Fibroblast of skin of right quadriceps (primary cell): ENCODE results near the gene AMBP.
A peak's percentile ranks its signal among the peaks of the same experiment; 100 is the strongest.

ENCODE experiments used
- DNase-seq: peaks from one replicate; pipeline ENCODE4 v3.0.0-alpha.2; 2013

Gene AMBP

DNA sequence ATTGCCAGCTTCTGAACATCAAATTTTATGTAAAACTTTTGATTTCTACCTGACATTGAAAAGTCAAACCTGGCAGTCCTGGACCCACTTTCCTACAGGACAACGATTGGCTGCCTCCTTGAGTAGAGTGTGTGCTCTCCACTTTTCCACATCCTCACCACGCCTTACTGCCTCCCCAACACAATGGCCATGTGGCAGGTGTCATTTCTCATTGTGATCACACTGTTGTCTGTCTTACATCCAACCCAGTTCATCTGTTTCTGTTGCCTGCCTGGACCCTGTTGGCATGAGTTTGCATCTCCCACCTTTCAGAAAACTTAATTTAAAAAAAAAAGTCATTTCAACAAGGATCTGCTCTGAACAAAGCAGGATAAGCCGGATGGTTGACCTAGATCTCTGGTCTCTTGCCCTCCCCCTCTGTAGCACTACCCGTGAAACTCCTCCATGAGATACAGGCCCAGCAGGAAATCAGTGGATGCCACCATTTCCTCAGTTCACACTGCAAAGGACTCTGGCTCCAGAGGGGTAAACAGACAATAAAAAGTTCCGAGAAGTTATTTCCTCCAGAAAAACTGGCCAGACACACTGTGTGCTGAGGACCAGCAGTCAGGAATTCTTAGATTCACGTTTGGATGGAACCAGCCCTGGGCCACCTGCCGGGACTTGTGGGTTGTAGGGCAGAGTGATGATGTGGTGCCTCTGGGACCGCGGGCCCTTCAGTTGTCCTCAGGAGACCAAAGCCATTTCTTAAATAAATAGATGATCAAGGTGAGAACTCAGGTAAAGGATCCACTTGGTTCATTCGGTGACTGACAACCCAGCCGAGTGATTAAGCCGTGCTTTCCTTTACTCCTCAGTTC, 48.6 kb downstream of the AMBP start:
- no peak for DNase-seq

DNA sequence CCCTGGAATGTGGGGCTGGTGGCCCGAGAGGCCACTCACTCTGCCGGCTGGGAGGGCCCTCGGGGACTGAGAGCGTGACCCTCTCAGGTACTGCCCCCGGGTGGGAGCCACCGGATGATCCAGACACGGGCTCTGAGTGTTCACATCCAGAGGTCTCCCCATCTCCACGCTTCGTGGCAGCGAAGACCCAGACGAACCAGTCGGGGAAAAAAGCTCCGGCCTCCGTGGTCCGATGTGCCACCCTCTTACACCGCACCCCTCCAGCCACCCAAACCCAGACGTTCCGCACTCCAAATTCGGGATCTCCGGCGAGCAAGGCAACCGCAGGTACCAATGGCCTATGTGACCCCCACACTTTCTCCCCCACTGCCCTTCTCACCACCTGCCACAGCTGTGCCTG, 49.5 kb downstream of the AMBP start:
- DNase-seq, result no peak

DNA sequence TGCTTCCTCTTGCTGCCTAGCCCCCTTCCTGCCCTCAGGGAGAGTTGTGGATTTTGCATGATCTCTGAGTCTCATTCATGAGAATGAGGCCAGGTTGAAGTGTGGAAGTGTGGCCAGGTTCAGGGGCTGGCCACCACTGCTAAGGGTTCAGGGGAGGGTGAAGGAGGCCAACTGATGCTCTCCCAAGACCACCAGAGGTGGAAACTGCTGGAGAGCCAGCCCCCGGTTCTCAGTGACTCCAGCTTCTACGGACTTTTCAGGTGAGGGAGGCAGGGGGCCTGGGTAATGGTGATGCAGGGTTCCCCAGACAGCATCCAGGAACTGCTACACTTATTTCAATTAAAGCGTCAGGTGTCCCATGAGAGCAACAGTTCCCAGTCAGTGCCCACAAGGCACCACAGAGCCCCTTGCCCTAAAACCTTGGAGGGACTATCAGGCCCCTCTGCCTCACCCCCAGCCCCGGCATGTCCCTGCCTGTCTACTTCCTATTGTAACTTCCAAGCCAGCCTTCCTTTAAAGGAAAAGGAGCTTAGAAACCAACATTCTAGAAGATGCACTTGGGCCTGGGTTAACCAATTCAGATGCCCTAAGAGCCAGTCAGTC, 50.1 kb downstream of the AMBP start:
- DNase-seq, result no peak

DNA sequence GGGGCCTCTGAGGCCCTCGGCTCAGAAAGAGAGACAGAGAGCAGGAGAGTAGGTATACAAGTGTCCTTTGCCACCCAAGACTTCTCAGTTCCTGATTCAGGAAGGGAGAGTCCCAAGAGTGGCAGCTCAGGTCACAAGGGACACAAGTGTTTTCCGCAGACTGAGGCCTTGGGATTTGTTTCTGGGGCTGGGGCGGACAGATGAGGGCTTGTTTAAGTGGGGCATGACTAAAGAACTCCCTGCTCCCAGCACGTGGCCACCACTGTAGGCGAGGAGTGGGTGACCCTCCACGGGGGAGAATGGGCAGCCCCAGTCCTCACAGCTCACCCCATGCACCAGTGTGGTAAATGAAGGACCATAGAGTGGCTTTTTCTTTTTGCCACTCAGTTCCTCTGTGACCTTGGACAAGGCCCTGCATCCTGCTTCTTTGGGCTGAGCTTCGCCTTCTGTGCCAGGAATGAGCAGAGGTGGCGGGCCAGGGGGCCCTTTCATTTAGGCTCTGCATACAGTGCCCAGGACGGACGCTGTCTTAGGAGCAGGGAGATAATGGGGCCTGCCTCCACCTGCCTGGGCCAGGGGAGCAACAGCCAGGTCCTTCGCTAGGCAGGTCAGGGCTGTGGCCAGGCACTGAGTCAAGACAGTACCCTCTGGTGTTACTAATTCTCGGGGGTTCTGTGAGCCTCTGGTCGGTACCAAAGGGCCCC, 50.8 kb downstream of the AMBP start:
- no peak for DNase-seq

DNA sequence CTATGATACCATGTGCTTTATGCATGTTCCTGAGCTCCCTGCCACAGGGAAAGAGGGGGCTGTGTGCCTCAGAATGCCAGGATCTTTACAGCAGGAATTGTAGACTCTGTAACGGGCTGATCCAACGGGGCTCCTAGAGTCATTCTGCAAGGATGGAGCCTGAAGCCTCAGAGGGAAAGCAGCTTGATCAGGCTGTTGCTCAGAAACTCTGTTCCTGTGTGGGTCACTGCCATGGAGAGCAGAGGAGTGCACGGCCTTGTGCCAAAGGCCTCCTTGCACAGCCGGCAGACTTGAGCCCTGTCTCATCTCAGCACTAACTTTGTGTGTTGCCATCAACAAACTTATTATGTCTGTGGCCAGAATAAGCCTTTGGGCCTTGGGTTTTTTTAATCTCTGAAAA, 51.8 kb downstream of the AMBP start:
- no peak for DNase-seq

DNA sequence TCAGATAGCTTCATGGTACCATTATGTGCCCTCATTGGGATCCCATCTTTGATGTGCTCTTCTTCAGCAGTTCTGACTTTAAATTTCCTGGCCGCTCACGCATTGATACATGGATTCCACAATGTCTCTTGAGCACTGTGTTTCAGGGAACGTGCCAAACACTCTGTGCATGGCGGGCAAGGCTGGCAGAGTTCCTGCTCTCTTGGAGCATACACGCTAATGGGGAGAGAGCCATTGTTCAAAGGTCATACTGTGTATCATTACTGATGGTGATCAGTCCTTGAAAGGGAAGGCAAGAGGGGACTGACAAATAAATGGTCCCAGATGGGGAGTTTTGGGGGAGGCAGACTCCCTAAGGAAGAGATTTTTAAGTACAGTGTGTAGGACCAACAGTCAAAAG, 52.3 kb downstream of the AMBP start:
- DNase-seq, result no peak

DNA sequence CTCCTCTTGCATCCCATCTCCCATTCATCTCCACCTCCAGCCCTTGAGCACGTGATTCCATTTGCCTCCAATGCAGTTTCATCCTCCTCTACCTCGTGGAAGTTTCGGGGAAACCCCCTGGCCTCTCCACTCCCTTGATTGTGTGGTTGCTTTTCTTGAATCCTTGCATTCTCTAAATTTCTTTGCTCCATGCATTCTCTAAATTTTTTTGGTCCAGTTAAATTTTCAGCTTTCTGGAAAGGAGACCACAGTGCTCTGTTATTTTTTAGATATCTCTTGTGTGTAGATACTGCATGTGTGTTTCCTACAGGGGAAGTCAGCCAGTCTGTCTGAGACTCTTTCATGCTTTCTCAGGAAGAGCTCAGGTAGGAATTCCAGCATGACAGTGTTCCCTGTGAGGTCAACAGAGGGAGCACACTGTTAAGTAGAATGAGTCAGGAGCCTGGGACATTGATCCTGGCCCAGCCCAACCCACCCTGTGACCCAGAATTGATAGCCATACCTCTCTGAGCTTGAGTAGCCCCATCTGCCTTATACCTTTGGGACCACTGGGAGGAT, 52.8 kb downstream of the AMBP start:
- peak; percentile 7 for DNase-seq

DNA sequence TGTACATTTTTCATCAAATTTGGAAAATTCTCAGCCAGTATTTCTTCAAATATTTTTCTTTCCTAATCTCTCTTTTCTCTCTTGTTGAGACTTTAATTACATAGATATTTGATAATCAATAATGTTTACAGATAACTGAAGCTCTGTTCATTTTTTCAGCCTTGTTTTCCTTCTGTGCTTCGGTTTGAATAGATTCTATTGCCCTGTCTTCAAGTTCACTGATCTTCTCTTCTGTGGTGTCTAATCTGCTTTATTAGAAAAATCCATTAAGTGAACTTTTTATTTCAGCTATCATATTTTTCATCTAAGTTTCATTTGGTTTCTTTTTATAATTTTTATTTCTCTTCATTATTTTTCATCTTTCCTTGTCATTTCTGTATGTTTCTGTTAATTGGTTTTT, 54.1 kb downstream of the AMBP start:
- DNase-seq, result no peak

DNA sequence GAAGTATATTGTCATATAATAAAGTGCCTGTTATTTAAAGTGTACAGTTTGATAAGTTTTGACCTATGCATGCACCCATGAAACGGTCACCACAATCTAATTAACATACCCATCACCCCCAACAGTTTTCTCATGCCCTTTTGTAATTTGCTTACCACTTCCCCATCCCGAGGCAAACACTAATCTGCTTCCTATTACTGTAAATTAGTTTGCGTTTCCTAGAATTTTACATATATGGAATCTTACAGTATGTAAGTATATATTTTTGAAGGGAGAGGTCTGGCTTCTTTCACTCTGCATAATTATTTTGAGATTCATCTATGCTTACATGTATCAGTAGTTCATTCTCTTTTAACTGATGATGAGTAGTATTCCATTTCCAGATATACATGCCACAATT, 56.5 kb downstream of the AMBP start:
- DNase-seq, result no peak

DNA sequence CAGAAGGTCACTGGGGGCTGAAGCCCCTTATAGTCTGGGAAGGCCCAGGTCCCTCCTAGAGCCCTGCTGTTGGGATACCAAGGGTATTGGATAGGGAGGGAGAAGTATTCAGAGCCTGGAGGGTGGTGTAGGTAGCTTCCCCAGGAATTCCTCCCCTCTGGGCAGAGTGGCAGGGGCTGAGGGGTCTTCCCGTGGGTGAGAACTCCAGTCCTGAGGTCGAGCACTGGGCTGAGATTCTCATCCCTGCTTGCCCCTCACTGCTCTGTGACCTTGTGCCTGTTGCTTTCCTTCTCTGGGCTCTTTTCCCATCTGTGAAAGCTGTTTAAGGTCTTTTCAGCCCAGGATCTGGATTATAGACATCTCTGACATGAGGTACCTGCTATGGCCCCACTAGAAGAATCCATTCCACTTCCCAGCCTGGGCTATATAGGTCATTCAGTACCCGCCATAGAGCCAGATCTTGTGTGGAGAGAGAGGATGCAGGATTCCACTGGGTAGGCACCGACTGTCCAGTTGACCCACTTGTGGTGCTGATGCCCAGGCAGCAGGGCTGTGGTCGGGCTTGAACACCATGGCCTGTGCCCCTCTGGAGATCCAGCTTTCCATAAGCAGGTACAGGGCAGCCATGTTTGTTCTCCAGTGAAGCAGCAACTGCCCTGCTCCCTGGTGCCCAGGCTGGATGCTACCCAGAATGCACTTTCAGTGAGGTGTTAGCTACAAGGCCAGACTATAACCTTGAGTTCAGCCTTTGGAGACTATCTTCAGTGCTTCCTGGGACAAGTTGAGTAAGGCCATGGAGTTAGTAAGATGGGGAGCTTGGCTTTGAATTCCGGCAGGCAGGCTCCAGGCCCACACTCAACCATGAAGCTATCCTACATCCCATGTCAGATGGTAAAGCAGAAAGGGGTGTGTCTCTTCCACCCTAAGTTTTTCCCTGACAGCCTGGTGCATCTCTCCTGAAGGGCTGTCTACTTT, 60.1 kb downstream of the AMBP start:
- no peak for DNase-seq

DNA sequence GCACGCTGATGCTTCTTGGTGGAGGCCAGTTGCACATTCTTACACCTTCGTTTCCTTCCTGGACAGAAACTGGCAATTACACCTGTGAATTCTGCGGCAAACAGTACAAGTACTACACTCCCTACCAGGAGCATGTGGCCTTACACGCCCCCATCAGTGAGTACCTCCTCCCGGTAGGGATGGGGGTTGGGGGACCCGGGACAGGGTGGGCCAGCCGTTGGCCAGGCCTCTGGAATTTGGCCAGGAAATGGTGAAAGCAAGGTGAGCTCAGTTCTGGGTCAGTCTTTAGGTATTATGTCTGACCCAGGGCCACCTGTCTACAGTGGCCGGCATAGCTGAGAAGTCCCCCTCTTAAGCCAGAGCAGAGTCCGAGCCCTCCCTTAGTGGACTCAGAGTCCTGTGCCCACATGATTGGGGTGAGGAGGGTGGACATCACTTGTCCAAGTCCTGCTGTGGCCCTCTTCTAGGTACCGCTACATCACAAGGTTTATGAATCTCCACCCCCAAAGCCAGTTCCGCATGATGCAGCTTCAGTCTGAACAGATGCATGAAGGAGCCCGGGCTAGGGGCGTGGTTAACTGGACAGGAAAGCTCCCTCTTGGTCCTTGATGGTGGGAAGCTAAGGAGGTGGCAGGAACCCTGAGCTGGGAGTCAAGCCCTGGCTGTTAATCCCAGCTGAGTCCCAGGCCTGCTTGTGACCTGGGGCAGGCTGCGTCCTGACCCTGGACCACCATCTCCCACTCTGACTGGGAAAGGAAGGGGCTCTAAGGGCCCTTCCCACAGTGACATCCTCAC, 61.3 kb downstream of the AMBP start:
- DNase-seq, result no peak

DNA sequence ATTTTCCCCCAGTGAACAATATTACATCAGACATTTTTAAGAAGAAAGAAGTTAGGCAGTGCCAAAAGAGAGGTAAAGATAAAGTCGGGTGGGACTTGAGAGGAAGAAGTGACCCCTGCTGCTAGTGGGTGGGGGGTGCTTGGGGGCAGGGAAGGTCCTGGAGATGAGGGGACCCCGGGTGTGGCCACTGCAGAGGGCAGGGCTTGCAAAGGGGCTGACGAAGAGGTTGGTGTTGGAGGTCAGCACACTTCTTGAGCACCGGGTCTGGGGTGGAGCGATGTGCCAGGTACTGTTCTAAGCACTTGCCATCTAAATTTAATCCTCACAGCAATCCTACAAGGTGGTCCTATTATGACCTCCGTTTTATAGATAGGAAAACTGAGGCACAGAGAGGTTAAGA, 62.0 kb downstream of the AMBP start:
- DNase-seq, result no peak

DNA sequence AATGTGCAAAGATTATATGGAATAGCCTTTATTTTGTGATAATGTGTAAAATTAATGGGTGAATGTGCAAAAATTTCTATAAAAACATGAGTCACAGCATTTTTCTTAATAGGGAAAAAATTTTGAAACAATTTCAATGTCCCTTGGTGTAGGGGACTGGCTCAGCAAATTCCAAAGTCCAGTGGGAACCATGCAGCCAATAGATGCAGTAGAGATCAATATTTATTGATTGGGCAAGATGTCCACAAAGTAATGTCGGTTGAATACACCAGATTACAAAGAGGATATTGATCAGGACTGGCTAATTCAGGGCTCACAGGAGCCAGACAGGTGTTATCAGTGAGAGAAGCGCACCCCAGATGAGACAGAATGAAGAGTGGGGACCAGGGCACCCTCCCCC, 62.5 kb downstream of the AMBP start:
- DNase-seq, result no peak

DNA sequence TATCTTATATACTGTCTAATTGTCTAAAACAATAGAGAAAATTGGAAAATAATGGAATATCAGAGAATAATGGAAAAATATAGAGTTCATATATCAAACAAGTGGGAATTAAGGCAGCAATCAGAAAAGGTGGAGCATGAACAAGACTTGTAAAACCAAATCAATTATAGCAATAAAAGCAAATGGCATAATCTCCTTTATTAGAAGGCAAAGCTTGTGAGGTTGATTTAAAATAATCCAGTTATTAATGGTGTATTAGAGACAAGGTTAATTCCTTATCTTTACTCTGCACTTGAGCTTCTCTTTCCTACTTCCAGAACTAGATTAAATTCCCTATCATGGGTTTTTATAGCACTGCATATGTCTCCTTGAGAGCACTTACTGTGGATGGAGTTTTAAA, 64.1 kb downstream of the AMBP start:
- no peak for DNase-seq

DNA sequence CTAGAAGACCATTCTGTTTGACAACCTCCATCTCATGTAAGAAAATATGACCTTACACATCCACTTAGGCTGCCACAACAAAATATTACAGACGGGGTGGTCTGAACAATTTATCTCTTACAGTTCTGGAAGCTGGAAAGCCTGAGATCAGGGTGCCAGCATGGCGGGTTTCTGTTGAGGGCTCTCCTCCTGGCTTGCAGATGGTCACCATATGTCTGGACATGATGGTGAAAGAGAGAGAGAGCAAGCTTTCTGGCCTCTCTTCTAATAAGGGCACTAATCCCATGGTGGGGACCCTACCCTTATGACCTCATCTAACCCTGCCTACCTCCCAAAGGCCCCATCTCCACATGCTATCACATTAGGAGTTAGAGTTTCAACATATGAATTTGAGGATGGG, 66.0 kb downstream of the AMBP start:
- DNase-seq, result no peak

DNA sequence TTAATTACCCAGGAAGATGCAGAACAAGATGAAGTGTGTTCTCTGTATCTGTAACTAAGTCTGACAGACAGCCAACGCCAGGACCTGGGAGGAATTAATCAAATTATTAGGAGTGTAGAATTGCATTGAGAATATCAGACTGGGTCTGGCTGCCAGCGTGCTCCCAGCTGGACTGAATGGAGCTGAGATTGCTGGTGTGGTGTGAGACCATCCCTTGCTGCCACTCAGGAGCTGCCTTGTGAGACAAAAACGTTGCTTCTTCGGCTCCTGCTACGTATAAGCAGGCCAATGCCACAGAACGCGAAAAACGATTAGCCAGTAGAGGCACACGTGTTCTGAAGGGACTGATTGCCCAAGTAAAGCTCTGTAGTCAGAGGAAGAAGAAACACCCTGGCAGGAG, 66.8 kb downstream of the AMBP start:
- DNase-seq, result no peak
